HCT116 (cell line): Measurements from ENCODE around the gene HOXD3. TPM values are rescaled to one million over a fixed set of nuclear protein-coding genes. Genes with fewer than 3 reads are reported as not detected.

ENCODE experiments used
- CTCF ChIP-seq, 3 experiments: fragments of 200-600 bp in 1 of 3; sonication (generic) in 1 of 3; IDR thresholded peaks in 2 of 3; conservative IDR thresholded peaks in 1 of 3; 2 replicates each; pipeline ENCODE4 v1.5.1; 2012 to 2017; ENCODE audit warnings: low read depth in 2 of 3, low read length in 2 of 3, antibody characterized with exemption in 1 of 3, borderline replicate concordance in 1 of 3, control low read depth in 1 of 3, mild to moderate bottlenecking in 1 of 3, mixed read lengths in 1 of 3, mixed run types in 1 of 3, moderate library complexity in 1 of 3; ENCODE audit not compliant: insufficient read depth in 1 of 3
- ELF1 ChIP-seq: IDR thresholded peaks from 2 replicates; pipeline ENCODE4 v1.6.1; 2012; ENCODE audit warnings: low read depth, borderline replicate concordance
- EZH2 ChIP-seq: fragments of 200-600 bp; sonication (generic); IDR thresholded peaks from 2 replicates; pipeline ENCODE4 v1.6.1; 2017; ENCODE audit warnings: antibody characterized with exemption, mixed run types
- EZH2phosphoT487 ChIP-seq: fragments of 200-600 bp; IDR thresholded peaks from 2 replicates; pipeline ENCODE4 v1.6.1; 2018; ENCODE audit warnings: antibody characterized with exemption, borderline replicate concordance
- POLR2A ChIP-seq: IDR thresholded peaks from 2 replicates; pipeline ENCODE4 v1.7.0; 2011; ENCODE audit warnings: borderline replicate concordance; ENCODE audit not compliant: insufficient read depth, insufficient read length; ENCODE audit errors: extremely low read depth
- SP1 ChIP-seq: IDR thresholded peaks from 2 replicates; pipeline ENCODE4 v1.6.1; 2012; ENCODE audit warnings: low read depth
- total RNA-seq: library from RNA; stranded (reverse); gene quantifications from one replicate; pipeline ENCODE4 v1.2.1, GENCODE V29; 2021; ENCODE audit not compliant: unreplicated experiment
- TF ChIP-seq, protein P1 (sequence below): IDR thresholded peaks from 2 replicates; pipeline ENCODE4 v1.6.1; 2012
- TF ChIP-seq, protein P2 (sequence below): IDR thresholded peaks from 2 replicates; pipeline ENCODE4 v1.6.1; 2012; ENCODE audit warnings: low read depth

HOXD3 gene
- total RNA-seq, 1 experiment from 2014 or later: 1.4 TPM

DNA sequence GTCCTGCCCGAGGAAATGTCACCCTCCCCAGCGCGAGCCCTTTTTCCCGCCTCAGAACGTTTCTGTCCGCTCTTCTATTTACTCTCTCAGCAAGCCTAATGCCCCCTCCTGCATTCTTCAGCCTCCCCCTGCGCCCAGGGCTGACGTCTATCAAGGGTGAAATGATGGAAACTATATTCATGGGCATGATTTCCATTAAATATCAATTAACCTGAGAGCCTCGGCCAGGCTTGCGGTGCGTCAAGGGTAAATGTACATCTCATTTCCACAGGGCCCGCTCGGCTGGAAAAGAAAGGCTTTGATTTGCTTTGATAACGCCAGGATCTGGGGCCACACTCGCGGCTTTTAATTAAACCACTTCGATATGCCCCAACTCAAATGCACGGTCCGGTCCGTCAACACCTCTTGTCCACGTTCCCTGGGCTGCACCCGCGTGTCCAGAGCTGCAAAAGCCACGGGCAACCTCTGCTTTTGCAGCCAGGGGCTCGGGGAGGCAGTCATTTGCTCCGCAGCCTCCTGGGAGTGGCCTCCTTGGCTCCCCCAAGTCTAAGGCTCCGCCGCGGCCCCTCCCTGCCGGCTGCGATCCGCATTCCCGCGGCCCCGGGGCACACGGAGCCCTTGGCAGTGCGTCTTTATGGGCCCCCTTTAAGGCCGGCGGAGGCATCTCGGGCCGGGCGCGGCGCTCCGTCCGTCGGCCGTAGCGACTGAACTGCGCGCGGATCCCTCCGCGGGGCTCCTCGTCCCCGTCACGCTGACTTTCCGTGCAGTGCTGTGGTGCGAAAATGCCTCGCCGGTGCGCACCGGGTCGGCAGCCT lies 27.9 kb upstream of the HOXD3 start, which contains the start of gene HOXD8 (continued):
- TF ChIP-seq, protein P1, sequence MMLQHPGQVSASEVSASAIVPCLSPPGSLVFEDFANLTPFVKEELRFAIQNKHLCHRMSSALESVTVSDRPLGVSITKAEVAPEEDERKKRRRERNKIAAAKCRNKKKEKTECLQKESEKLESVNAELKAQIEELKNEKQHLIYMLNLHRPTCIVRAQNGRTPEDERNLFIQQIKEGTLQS: no peak
- TF ChIP-seq EZH2phosphoT487: no peak
- TF ChIP-seq, protein P2, sequence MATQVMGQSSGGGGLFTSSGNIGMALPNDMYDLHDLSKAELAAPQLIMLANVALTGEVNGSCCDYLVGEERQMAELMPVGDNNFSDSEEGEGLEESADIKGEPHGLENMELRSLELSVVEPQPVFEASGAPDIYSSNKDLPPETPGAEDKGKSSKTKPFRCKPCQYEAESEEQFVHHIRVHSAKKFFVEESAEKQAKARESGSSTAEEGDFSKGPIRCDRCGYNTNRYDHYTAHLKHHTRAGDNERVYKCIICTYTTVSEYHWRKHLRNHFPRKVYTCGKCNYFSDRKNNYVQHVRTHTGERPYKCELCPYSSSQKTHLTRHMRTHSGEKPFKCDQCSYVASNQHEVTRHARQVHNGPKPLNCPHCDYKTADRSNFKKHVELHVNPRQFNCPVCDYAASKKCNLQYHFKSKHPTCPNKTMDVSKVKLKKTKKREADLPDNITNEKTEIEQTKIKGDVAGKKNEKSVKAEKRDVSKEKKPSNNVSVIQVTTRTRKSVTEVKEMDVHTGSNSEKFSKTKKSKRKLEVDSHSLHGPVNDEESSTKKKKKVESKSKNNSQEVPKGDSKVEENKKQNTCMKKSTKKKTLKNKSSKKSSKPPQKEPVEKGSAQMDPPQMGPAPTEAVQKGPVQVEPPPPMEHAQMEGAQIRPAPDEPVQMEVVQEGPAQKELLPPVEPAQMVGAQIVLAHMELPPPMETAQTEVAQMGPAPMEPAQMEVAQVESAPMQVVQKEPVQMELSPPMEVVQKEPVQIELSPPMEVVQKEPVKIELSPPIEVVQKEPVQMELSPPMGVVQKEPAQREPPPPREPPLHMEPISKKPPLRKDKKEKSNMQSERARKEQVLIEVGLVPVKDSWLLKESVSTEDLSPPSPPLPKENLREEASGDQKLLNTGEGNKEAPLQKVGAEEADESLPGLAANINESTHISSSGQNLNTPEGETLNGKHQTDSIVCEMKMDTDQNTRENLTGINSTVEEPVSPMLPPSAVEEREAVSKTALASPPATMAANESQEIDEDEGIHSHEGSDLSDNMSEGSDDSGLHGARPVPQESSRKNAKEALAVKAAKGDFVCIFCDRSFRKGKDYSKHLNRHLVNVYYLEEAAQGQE: no peak
- no peak for TF ChIP-seq POLR2A
- TF ChIP-seq SP1: no peak; the same call in 1 of the 2 replicates
- no peak for TF ChIP-seq EZH2
- TF ChIP-seq CTCF (IDR thresholded peaks at IDR 0.05 in 2 of 3, conservative IDR thresholded peaks at IDR 0.05 in 1 of 3; ENCODE audit: borderline replicate concordance in 1 of 3, insufficient read depth in 1 of 3, low read depth in 2 of 3, low read length in 2 of 3): no peak
- TF ChIP-seq ELF1: no peak
